Caco-2 (cell line): ENCODE results near the gene ACTR1B. TPM values are rescaled to one million over a fixed set of nuclear protein-coding genes. Genes with fewer than 3 reads are reported as not detected.

Experiments
- BruUV-seq: library from RNA; stranded (reverse); fragments of 400-500 nt; replicated peaks from 2 replicates; lab custom pipeline; 2021; lab: Mats Ljungman, UMichigan
- CTCF ChIA-PET: fragments of 300-600 bp; sonication (Branson Sonifier 250); formaldehyde crosslinking; loops from one replicate; lab custom pipeline; 2022; ENCODE audit warnings: antibody characterized with exemption; lab: Charles Lee
- POLR2A ChIA-PET: fragments of 300-600 bp; sonication (Branson Sonifier 250); formaldehyde crosslinking; loops from one replicate; lab custom pipeline; 2022; ENCODE audit warnings: antibody characterized with exemption; lab: Charles Lee
- DNase-seq, 2 experiments: peaks; one replicate each; pipeline versions ENCODE4 v3.0.0 to v3.0.0-alpha.2; 2020 to 2022
- H3K27me3 ChIP-seq: replicated peaks from 2 replicates; pipeline ENCODE4 v1.6.0; 2011; ENCODE audit warnings: low read length; ENCODE audit not compliant: control insufficient read depth, insufficient read depth
- H3K36me3 ChIP-seq: 2 replicates; pipeline ENCODE4 v1.5.1; 2011; ENCODE audit warnings: low read length; ENCODE audit not compliant: control insufficient read depth, insufficient read depth
- H3K4me1 ChIP-seq: fragments of 250-450 bp; sonication (Bioruptor Pico); 2 replicates; pipeline ENCODE4 v1.5.1; 2020; ENCODE audit warnings: mild to moderate bottlenecking
- H3K4me3 ChIP-seq: 2 replicates; pipeline ENCODE4 v1.5.1; 2011; ENCODE audit warnings: low read depth, mild to moderate bottlenecking, control low read depth, low read length
- H3K9me3 ChIP-seq: fragments of 250-450 bp; sonication (Bioruptor Pico); 2 replicates; pipeline ENCODE4 v1.5.1; 2020; ENCODE audit warnings: mild to moderate bottlenecking, moderate library complexity
- H3K27ac Mint-ChIP-seq: one replicate; pipeline ENCODE4 v1.8.0; 2022; ENCODE audit warnings: mixed read lengths; ENCODE audit not compliant: unreplicated experiment
- H3K27me3 Mint-ChIP-seq: one replicate; pipeline ENCODE4 v1.8.0; 2022; ENCODE audit warnings: mixed read lengths; ENCODE audit not compliant: insufficient read depth, unreplicated experiment
- H3K36me3 Mint-ChIP-seq: one replicate; pipeline ENCODE4 v1.8.0; 2022; ENCODE audit warnings: mild to moderate bottlenecking, mixed read lengths; ENCODE audit not compliant: insufficient read depth, unreplicated experiment
- H3K4me1 Mint-ChIP-seq: one replicate; pipeline ENCODE4 v1.8.0; 2022; ENCODE audit warnings: low read depth, mixed read lengths; ENCODE audit not compliant: unreplicated experiment
- H3K4me3 Mint-ChIP-seq: one replicate; pipeline ENCODE4 v1.8.0; 2022; ENCODE audit warnings: mild to moderate bottlenecking, moderate library complexity, mixed read lengths; ENCODE audit not compliant: unreplicated experiment
- H3K9me3 Mint-ChIP-seq: one replicate; pipeline ENCODE4 v1.8.0; 2022; ENCODE audit warnings: mixed read lengths; ENCODE audit not compliant: unreplicated experiment
- CTCF ChIP-seq, 2 experiments: fragments of 200-600 bp in 1 of 2; IDR thresholded peaks; 1 replicate in 1 of 2; 2 replicates in 1 of 2; pipeline versions ENCODE4 v1.5.1 to v1.8.0; 2011 to 2022; ENCODE audit warnings: antibody characterized with exemption in 1 of 2, control low read depth in 1 of 2, inconsistent platforms in 1 of 2, low read depth in 1 of 2, low read length in 1 of 2, mild to moderate bottlenecking in 1 of 2, moderate library complexity in 1 of 2; ENCODE audit not compliant: insufficient read depth in 1 of 2, severe bottlenecking in 1 of 2, unreplicated experiment in 1 of 2
- intact Hi-C: fragments of 100-400 bp; cut with micrococcal nuclease; formaldehyde crosslinking; loops from one replicate; pipeline ENCODE4 v1.10.0; 2022; ENCODE audit not compliant: unreplicated experiment
- total RNA-seq: library from RNA; stranded (reverse); gene quantifications from 2 replicates; pipeline ENCODE4 v1.2.3, GENCODE V29; 2022

Gene ACTR1B
- total RNA-seq, 1 experiment from 2014 or later = 42.3 TPM

GRCh38 chr2:97707362-97708047 lies 43.7 kb upstream of the ACTR1B start:
- peaks cover 20% of the 10 kb centered on the region for H3K4me1 ChIP-seq
- CTCF ChIA-PET = interaction anchor here (1.6 kb wide), 1 partner anchor 7 kb away, joined by 5 read pairs; no protein-coding TSS in a partner anchor
- no peaks in the 10 kb centered on the region for H3K27me3 Mint-ChIP-seq
- TF ChIP-seq CTCF (IDR thresholded peaks at IDR 0.05; ENCODE audit: insufficient read depth in 1 of 2, low read depth in 1 of 2, low read length in 1 of 2, severe bottlenecking in 1 of 2, unreplicated experiment in 1 of 2) = no peak
- H3K4me3 ChIP-seq = no peak overlapping the region
- H3K27ac Mint-ChIP-seq = no peak overlapping the region
- no peaks in the 10 kb centered on the region for H3K36me3 ChIP-seq
- H3K36me3 Mint-ChIP-seq = no peaks in the 10 kb centered on the region
- POLR2A ChIA-PET = no interaction called here
- H3K9me3 Mint-ChIP-seq = no peaks in the 10 kb centered on the region
- peaks cover 25% of the 10 kb centered on the region for H3K4me1 Mint-ChIP-seq
- H3K4me3 Mint-ChIP-seq = no peak overlapping the region
- DNase-seq = no peak
- H3K9me3 ChIP-seq = no peaks in the 10 kb centered on the region
- H3K27me3 ChIP-seq = no peaks in the 10 kb centered on the region
- BruUV-seq = no TSS peak
- intact Hi-C loops = no loop called here

GRCh38 chr2:97706708-97707345 lies 43.0 kb upstream of the ACTR1B start:
- no peak overlapping the region for H3K4me3 ChIP-seq
- BruUV-seq = no TSS peak
- no peak for DNase-seq
- no peaks in the 10 kb centered on the region for H3K36me3 ChIP-seq
- no peaks in the 10 kb centered on the region for H3K9me3 ChIP-seq
- no peak for TF ChIP-seq CTCF (IDR thresholded peaks at IDR 0.05; ENCODE audit: insufficient read depth in 1 of 2, low read depth in 1 of 2, low read length in 1 of 2, severe bottlenecking in 1 of 2, unreplicated experiment in 1 of 2)
- Mint-ChIP-seq H3K4me1 (peaks cover 18% of the 10 kb centered on the region), H3K27ac (no peak overlapping the region), H3K9me3 (no peaks in the 10 kb centered on the region), H3K36me3 (no peaks in the 10 kb centered on the region), H3K4me3 (no peak overlapping the region), H3K27me3 (no peaks in the 10 kb centered on the region)
- H3K4me1 ChIP-seq = peaks cover 13% of the 10 kb centered on the region
- POLR2A ChIA-PET = no interaction called here
- intact Hi-C loops = no loop called here
- no peaks in the 10 kb centered on the region for H3K27me3 ChIP-seq
- CTCF ChIA-PET = no interaction called here

- Histone ChIP-seq H3K4me1 (peaks cover 6% of the 10 kb centered on the region), H3K4me3 (no peak overlapping the region), H3K36me3 (no peaks in the 10 kb centered on the region), H3K9me3 (no peaks in the 10 kb centered on the region), H3K27me3 (no peaks in the 10 kb centered on the region)
- Mint-ChIP-seq H3K27ac (no peak overlapping the region), H3K4me3 (no peak overlapping the region), H3K36me3 (no peaks in the 10 kb centered on the region), H3K4me1 (peaks cover 11% of the 10 kb centered on the region), H3K9me3 (no peaks in the 10 kb centered on the region), H3K27me3 (no peaks in the 10 kb centered on the region)
- ChIA-PET CTCF (no interaction called here), POLR2A (no interaction called here)
- TF ChIP-seq CTCF (IDR thresholded peaks at IDR 0.05; ENCODE audit: insufficient read depth in 1 of 2, low read depth in 1 of 2, low read length in 1 of 2, severe bottlenecking in 1 of 2, unreplicated experiment in 1 of 2) = no peak
- intact Hi-C loops = no loop called here
- DNase-seq = no peak
- no TSS peak for BruUV-seq
Measured at GRCh38 chr2:97706112-97706511, 42.3 kb upstream of the ACTR1B start.
